HG03432 (cell line): ENCODE measurements around the gene WFIKKN1.

Experiments
- ATAC-seq: cut with Tn5 transposase; IDR thresholded peaks from one replicate; pipeline ENCODE4 v1.9.1; 2021; ENCODE audit warnings: mild to moderate bottlenecking, moderate library complexity; ENCODE audit not compliant: unreplicated experiment

WFIKKN1 gene

GRCh38 chr16:622920-623280 lies 7.9 kb upstream of the WFIKKN1 start:
- ATAC-seq, result no peak

GRCh38 chr16:624526-625070 lies 6.2 kb upstream of the WFIKKN1 start:
- ATAC-seq, result no peak

GRCh38 chr16:625117-625976 lies 5.4 kb upstream of the WFIKKN1 start:
- ATAC-seq, result no peak

GRCh38 chr16:625977-626765 lies 4.6 kb upstream of the WFIKKN1 start:
- no peak for ATAC-seq

GRCh38 chr16:626787-627453 lies 3.9 kb upstream of the WFIKKN1 start:
- no peak for ATAC-seq

- ATAC-seq, result no peak
These were observed 3.1 kb upstream of the WFIKKN1 start for GRCh38 chr16:627454-628239.

- no peak for ATAC-seq
These were observed 2.3 kb upstream of the WFIKKN1 start for GRCh38 chr16:628321-629061.

- no peak for ATAC-seq
These were observed 1.5 kb upstream of the WFIKKN1 start for GRCh38 chr16:629185-629832.

- ATAC-seq, result no peak
These were observed 944 bp upstream of the WFIKKN1 start for GRCh38 chr16:629833-630248.

GRCh38 chr16:630249-630814 lies 453 bp upstream of the WFIKKN1 start:
- ATAC-seq, result no peak

GRCh38 chr16:631808-632358 lies 1.1 kb downstream of the WFIKKN1 start:
- ATAC-seq, result no peak

GRCh38 chr16:632486-633335 lies 1.9 kb downstream of the WFIKKN1 start:
- ATAC-seq, result no peak

- no peak for ATAC-seq
These were observed 2.7 kb downstream of the WFIKKN1 start for GRCh38 chr16:633336-634050.

- no peak for ATAC-seq
These were observed 3.4 kb downstream of the WFIKKN1 start for GRCh38 chr16:634051-634670.

GRCh38 chr16:634996-635395 lies 4.2 kb downstream of the WFIKKN1 start:
- no peak for ATAC-seq

GRCh38 chr16:635573-636205 lies 4.9 kb downstream of the WFIKKN1 start:
- peak; percentile 5 for ATAC-seq
